ENCODE data around the gene FITM2. TPM values are rescaled to one million over a fixed set of nuclear protein-coding genes. Genes with fewer than 3 reads are reported as not detected.

FITM2 gene
- total RNA-seq, 1 donor from 2014 or later: 175 TPM

- no peak for DNase-seq
- no peak for ATAC-seq
- intact Hi-C loops (cut with micrococcal nuclease): no loop called here
Measured at GRCh38 chr20:44291754-44292153, 19.2 kb downstream of the FITM2 start.

DNA sequence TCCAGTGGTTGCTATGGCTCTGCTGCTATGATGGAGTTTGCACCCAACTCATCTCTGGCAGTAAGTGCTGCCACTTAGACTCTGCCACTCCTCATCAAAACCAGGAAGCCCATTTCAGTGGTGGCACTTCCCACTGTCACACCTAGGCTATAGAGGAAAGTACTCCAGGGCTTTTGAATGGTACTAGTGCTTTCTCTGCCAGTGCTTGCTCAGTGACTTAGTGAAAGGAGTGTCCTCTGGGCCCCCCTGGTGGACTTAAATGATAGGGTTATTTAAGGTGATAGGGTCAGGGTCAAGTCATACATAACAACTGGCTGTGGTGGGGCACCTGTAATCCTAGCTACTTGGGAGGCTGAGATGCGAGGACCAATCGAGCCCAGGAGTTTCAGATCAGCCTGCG is 22.8 kb downstream of the FITM2 start:
- intact Hi-C loops (cut with micrococcal nuclease): no loop called here
- ATAC-seq (peak; percentile 78), DNase-seq (no peak)

- intact Hi-C loops (cut with micrococcal nuclease): no loop called here
- DNase-seq (peak; percentile 53), ATAC-seq (peak; percentile 81)
Measured at GRCh38 chr20:44287272-44288097, 23.5 kb downstream of the FITM2 start.

- no peak for DNase-seq
- intact Hi-C loops (cut with micrococcal nuclease): no loop called here
- ATAC-seq: no peak
Measured at GRCh38 chr20:44284032-44284431, 27.0 kb downstream of the FITM2 start.

GRCh38 chr20:44282192-44282591 is 28.8 kb downstream of the FITM2 start:
- ATAC-seq (peak; percentile 86), DNase-seq (no peak)
- intact Hi-C loops (cut with micrococcal nuclease): no loop called here

DNA sequence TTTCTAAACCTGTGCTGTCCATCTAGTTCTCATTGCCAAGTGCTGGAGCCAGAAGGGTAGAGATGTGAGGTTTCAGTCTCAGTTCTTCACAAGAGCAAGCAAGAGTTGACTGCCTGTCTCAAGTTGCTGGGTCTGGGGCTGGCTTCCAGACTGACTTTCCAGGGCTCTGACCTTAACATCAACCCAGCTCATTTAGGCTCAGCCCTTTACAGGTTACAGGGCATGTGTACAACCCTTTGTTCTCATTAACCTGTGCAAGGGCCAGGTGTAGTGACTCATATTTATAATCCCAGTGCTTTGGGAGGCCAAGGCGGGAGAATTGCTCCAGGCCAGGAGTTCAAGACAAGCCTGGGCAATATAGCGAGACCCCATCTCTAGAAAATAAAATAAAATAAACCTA is 30.6 kb downstream of the FITM2 start:
- ATAC-seq: no peak
- DNase-seq: no peak
- intact Hi-C loops (cut with micrococcal nuclease): no loop called here

GRCh38 chr20:44279228-44279627 is 31.8 kb downstream of the FITM2 start:
- intact Hi-C loops (cut with micrococcal nuclease): no loop called here
- peak; percentile 26 for ATAC-seq
- DNase-seq: no peak

- ATAC-seq (no peak), DNase-seq (no peak)
- intact Hi-C loops (cut with micrococcal nuclease): no loop called here
Measured at GRCh38 chr20:44274303-44275017, 36.5 kb downstream of the FITM2 start.

DNA sequence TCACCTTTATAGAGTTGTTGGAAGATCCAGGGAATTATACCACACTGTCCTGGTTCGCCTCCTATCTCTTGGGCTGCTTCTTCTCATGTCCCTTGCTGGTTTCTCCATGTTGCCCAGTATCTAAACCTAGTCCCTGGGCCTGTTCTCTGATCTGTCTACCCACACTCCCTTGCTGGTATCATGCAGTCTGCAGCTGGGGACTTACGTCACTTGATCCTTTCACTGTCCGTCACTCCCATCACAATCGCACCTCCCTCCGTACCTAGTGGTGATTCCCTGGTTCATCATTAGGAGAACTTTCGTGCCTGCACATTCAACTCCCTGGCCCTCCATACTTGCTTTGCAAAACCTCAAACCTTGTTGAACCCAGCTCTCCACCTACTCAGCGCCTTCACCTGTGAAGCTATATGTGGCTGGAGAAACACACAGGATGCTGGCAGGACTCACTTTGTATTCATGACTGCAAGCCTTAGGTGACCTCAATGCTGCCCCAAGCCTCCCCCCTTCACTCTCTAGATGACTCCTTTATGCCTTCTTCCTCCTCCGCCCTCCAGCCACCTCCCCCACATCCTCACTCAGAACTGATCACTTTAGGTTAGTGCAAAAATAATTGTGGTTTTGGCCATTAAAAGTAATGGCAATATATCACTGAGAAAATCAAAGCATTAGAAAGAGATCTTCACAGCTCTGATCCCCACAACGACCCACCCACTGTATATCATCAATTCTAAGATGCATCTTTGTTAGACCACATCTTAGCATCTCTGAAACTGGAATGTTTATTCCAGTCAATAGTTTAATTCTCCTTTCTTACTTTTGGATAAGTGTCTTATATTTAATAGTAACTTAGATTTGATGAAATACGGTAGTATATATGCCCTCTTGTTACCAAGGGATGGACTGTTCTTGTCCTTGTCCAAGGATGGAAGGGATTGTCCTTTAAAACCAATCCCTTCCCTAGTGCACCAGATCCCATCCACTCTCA is 37.5 kb downstream of the FITM2 start:
- intact Hi-C loops (cut with micrococcal nuclease): no loop called here
- ATAC-seq: no peak

DNA sequence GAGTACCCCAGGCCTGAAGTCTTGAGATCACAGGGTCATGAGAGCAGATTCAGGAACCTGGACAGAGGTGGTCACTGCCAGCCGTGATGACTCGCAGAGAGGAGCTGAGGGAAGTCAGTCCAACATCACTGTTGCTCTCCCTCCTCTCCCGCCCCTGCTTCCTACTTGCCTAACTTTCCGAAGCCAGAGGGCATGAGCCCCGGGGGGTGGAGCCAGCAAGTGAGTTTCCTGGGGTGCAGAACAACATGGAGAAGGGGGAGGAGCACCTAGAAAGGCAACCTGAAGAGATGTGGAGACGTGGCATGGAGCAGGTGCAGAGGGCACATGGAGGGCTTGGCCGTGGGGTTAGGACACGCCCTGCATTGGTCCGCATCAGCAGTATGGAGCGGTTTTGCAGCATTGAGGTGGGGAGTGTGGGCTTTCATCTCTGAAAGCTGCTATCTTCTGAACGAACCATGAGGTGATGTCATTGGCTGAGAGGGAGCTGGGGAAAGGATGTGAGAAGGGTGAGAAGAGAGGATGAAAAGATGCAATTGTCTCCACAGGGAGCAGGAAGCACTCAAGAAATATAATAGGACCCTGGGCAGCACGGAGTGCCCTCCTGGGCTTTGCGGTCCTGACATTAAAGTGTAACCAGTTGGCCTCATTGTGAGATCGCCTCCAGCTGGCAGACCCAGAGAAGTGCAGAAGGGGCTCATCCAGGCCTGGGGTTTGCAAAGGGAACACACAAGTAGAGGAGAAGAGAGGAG is 38.9 kb downstream of the FITM2 start:
- DNase-seq: no peak
- intact Hi-C loops (cut with micrococcal nuclease): no loop called here
- ATAC-seq: no peak

More for the DNA sequence above, 37.5 kb downstream of the FITM2 start:
- no peak for DNase-seq

- DNase-seq (no peak), ATAC-seq (no peak)
- intact Hi-C loops (cut with micrococcal nuclease): no loop called here
Measured at GRCh38 chr20:44268802-44269201, 42.2 kb downstream of the FITM2 start.

GRCh38 chr20:44264287-44264686 is 46.7 kb downstream of the FITM2 start:
- ATAC-seq (no peak), DNase-seq (no peak)
- intact Hi-C loops (cut with micrococcal nuclease): no loop called here

GRCh38 chr20:44258226-44258890 is 52.6 kb downstream of the FITM2 start:
- intact Hi-C loops (cut with micrococcal nuclease): no loop called here
- DNase-seq (no peak), ATAC-seq (no peak)

DNA sequence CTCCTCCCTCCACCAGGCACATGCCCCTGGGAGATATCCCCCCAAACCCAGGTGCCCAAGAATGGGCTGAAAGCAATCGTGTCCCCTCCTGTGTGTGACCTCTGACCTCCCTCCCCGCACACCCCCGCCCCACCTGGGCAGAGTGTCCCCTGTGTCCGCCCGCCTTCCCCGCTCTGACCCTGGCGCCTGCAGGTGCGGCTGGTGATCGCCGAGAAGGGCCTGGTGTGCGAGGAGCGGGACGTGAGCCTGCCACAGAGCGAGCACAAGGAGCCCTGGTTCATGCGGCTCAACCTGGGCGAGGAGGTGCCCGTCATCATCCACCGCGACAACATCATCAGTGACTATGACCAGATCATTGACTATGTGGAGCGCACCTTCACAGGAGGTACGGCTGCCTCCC is 54.0 kb downstream of the FITM2 start:
- intact Hi-C loops (cut with micrococcal nuclease): no loop called here
- ATAC-seq (no peak), DNase-seq (no peak)

DNA sequence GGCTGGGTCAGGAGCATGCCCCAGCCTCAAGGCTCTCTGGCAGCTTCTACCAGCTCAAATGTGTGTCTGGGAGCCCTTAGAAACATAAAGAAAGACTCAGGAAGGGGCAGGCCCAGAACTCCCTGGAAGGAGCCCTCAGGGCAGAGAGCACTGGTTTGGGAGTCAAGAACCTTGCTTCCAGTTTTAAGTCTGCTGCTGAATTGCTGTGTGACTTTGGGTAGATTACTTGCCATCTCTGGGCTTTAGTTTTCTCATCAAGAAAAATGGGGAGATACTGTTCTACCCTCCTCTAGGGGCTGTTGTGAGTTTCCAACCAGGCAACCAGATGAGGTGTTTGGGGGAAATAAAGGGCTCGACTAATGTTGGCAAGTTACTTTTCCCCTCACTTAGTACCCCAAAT is 55.1 kb downstream of the FITM2 start:
- intact Hi-C loops (cut with micrococcal nuclease): no loop called here
- ATAC-seq: no peak
- DNase-seq: no peak

DNA sequence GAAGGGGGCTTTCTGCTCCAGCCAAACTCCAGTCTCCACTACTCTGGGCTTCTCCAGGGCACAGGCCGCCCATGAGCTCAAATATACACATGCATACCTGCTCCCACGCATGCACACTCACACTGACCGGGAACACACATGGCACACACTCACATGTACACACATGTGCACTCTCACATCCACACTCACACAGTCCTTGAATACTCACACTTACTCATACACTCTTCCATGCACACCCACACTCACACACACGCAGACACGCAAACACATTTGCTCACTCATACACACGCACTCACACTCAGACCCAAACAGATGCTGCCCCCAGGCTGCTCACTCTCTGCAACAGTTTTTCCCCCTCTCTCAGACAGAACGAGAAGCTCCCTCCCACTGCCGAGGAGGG is 56.9 kb downstream of the FITM2 start:
- no peak for ATAC-seq
- DNase-seq: no peak
- intact Hi-C loops (cut with micrococcal nuclease): no loop called here

DNA sequence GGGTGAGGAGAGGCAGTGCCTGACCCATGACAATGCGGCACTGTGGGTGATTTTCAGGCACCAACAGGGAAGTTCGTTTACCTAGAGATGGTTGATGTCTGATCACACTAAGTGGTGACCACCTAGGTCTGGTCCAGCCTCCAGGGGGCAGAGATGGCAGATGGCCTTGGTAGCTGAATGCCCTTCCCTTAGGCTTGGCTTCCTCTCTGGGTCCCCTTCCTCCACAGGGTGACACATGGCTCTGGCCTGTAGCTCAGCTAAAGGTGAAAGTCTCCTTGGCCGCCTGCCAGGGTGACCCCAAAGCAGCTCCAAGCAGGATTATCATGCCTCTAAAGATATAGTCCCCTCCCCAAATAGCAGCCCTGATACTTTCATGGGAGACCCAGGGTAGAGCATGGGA is 57.5 kb downstream of the FITM2 start:
- intact Hi-C loops (cut with micrococcal nuclease): no loop called here
- ATAC-seq: no peak
- DNase-seq: no peak

Data from left ventricle myocardium superior (tissue), 1 donor.